ENCODE data around the gene TMEM131. TPM values are rescaled to one million over a fixed set of nuclear protein-coding genes. Genes with fewer than 3 reads are reported as not detected.

Gene TMEM131
- total RNA-seq, 1 experiment from 2014 or later: 28.9 TPM

DNA sequence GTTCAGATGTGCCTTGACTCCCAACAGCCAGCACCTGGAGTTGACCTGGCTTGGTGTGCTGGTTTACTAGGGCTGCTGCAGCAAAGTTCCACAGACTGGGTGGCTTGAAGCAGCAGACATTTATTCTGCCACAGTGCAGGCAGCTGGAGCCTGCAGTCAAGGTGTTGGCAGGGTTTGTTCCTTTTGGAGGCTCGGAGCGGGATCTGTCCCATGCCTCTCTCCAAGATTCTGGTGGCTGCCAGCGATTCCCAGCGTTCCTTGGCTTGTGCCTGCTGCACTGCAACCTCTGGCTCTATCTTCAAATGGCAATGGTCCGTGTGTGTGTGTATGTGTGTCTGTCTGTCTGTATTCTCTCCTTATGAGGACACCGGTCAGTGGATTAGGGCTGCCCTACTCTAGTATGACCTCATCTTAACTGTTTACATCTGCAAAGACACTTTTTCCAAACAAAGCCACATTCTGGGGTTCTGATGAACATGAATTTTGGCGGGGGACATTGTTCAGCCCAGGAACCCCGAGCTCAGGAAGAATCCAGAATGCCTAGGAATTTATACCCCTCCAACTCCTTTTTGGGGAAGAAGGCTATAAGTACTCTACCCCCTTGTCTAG lies 44.7 kb upstream of the TMEM131 start:
- no TSS peak for BruUV-seq (replicated peaks)
- TF ChIP-seq, protein P1, sequence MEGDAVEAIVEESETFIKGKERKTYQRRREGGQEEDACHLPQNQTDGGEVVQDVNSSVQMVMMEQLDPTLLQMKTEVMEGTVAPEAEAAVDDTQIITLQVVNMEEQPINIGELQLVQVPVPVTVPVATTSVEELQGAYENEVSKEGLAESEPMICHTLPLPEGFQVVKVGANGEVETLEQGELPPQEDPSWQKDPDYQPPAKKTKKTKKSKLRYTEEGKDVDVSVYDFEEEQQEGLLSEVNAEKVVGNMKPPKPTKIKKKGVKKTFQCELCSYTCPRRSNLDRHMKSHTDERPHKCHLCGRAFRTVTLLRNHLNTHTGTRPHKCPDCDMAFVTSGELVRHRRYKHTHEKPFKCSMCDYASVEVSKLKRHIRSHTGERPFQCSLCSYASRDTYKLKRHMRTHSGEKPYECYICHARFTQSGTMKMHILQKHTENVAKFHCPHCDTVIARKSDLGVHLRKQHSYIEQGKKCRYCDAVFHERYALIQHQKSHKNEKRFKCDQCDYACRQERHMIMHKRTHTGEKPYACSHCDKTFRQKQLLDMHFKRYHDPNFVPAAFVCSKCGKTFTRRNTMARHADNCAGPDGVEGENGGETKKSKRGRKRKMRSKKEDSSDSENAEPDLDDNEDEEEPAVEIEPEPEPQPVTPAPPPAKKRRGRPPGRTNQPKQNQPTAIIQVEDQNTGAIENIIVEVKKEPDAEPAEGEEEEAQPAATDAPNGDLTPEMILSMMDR (conservative IDR thresholded peaks at IDR 0.05; ENCODE audit: low read depth, low read length): no peak
- no peak for TF ChIP-seq EZH2 (IDR thresholded peaks at IDR 0.05; ENCODE audit: borderline replicate concordance, low read depth, low read length, poor library complexity, severe bottlenecking)
- intact Hi-C loops (cut with micrococcal nuclease; ENCODE audit: unreplicated experiment): no loop called here
- H3K36me3 ChIP-seq (ENCODE audit: insufficient read depth, low read length, poor library complexity, severe bottlenecking): no peaks in the 10 kb centered on the region
- POLR2A ChIA-PET (ENCODE audit: low non-redundant PET): no interaction called here
- no peaks in the 10 kb centered on the region for H3K9me3 ChIP-seq (ENCODE audit: low read depth, low read length, poor library complexity, severe bottlenecking)
- DNase-seq (ENCODE audit: low spot score): no peak
- H3K27ac ChIP-seq (ENCODE audit: low read depth, low read length, poor library complexity, severe bottlenecking): no peak overlapping the region
- H3K4me3 ChIP-seq (ENCODE audit: low read depth, low read length, poor library complexity, severe bottlenecking): no peak overlapping the region
- H3K27me3 ChIP-seq (replicated peaks; ENCODE audit: insufficient read depth, low read depth, low read length, poor library complexity): no peaks in the 10 kb centered on the region
- CTCF ChIA-PET: no interaction called here
- H3K4me1 ChIP-seq (ENCODE audit: insufficient read depth, low read length, poor library complexity, severe bottlenecking): no peaks in the 10 kb centered on the region

DNA sequence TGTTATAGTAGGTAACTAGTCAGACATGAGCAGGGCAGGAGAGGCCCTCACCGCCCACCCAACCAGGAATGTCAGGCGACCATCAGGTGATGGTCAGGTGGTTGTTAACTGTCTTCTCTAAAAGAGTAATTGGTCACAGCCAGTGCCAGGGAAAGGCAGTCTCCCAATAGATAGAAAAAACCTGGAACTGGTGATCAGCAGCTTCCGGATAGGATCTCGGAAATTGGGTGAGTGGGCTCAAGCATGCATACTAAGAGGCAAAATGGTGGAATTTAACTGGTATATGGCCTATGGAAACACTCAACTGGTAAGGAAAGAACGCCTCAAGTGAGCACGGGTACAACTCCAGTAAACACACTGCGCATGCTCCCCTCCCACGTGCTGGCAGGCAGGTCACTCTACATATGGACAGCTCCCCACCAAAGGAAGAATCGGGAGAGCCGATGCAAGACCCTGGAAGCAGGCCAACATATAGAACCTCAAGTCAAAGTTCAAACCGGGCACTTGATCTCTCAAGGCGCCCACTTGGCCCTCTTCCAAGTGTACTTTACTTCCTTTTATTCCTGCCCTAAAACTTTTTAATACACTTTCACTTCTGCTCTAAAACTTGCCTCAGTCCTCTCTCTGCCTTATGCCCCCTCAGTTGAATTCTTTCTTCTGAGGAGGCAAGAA lies 43.5 kb upstream of the TMEM131 start:
- intact Hi-C loops (cut with micrococcal nuclease; ENCODE audit: unreplicated experiment): no loop called here
- no peak overlapping the region for H3K27ac ChIP-seq (ENCODE audit: low read depth, low read length, poor library complexity, severe bottlenecking)
- DNase-seq (ENCODE audit: low spot score): no peak
- H3K9me3 ChIP-seq (ENCODE audit: low read depth, low read length, poor library complexity, severe bottlenecking): no peaks in the 10 kb centered on the region
- no peaks in the 10 kb centered on the region for H3K27me3 ChIP-seq (replicated peaks; ENCODE audit: insufficient read depth, low read depth, low read length, poor library complexity)
- TF ChIP-seq EZH2 (IDR thresholded peaks at IDR 0.05; ENCODE audit: borderline replicate concordance, low read depth, low read length, poor library complexity, severe bottlenecking): no peak
- TF ChIP-seq, protein P1 (conservative IDR thresholded peaks at IDR 0.05; ENCODE audit: low read depth, low read length): no peak
- POLR2A ChIA-PET (ENCODE audit: low non-redundant PET): no interaction called here
- H3K36me3 ChIP-seq (ENCODE audit: insufficient read depth, low read length, poor library complexity, severe bottlenecking): no peaks in the 10 kb centered on the region
- H3K4me3 ChIP-seq (ENCODE audit: low read depth, low read length, poor library complexity, severe bottlenecking): no peak overlapping the region
- H3K4me1 ChIP-seq (ENCODE audit: insufficient read depth, low read length, poor library complexity, severe bottlenecking): no peaks in the 10 kb centered on the region
- CTCF ChIA-PET: no interaction called here
- no TSS peak for BruUV-seq (replicated peaks)

DNA sequence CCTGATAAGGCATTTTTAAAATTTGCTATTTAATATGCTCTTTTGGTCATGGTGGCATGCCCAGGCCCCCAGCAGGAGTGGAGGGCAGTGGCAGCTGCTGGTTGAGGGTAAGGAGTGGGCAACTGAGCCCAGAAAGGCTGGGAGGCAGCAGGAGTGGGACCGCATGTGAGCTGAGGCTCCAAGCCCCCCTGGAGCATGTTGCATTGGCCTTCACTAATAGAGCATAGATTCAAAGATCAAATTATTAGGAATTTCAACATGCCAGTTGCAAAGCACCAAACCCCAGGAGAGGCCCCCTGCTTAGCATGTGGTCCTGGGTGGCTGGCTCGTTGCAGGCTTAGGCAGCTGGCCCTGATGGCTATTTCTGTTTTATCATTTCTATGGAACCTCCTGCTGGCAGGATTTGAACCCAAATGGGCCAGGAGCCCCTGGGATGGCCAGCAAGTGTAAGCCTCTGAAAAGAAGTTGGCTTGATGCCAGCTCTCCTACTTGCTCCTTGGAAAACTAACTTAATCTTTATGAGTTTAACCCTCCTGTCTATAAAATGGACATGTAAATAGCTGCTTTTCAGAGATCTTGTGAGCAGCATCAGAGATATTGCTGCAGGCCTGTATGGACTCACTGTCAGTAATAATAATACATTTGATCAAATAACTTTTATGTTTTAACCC lies 42.1 kb upstream of the TMEM131 start:
- Histone ChIP-seq H3K4me1 (ENCODE audit: insufficient read depth, low read length, poor library complexity, severe bottlenecking) (no peaks in the 10 kb centered on the region), H3K4me3 (ENCODE audit: low read depth, low read length, poor library complexity, severe bottlenecking) (no peak overlapping the region), H3K9me3 (ENCODE audit: low read depth, low read length, poor library complexity, severe bottlenecking) (no peaks in the 10 kb centered on the region), H3K27ac (ENCODE audit: low read depth, low read length, poor library complexity, severe bottlenecking) (no peak overlapping the region), H3K27me3 (replicated peaks; ENCODE audit: insufficient read depth, low read depth, low read length, poor library complexity) (no peaks in the 10 kb centered on the region), H3K36me3 (ENCODE audit: insufficient read depth, low read length, poor library complexity, severe bottlenecking) (no peaks in the 10 kb centered on the region)
- intact Hi-C loops (cut with micrococcal nuclease; ENCODE audit: unreplicated experiment): no loop called here
- no TSS peak for BruUV-seq (replicated peaks)
- no peak for TF ChIP-seq EZH2 (IDR thresholded peaks at IDR 0.05; ENCODE audit: borderline replicate concordance, low read depth, low read length, poor library complexity, severe bottlenecking)
- TF ChIP-seq, protein P1 (conservative IDR thresholded peaks at IDR 0.05; ENCODE audit: low read depth, low read length): no peak
- peak; percentile 13 for DNase-seq (ENCODE audit: low spot score)
- ChIA-PET POLR2A (ENCODE audit: low non-redundant PET) (no interaction called here), CTCF (no interaction called here)
